Right lobe of liver (tissue), 4 donors: ENCODE results near the gene DET1.

ENCODE experiments used
- CTCF ChIP-seq, 4 donors: fragments of 200-600 bp in 3 of 4; fragments of 450-650 bp in 1 of 4; IDR thresholded peaks; one replicate each; pipeline versions ENCODE4 v1.5.1 to v1.8.0; 2016 to 2022; ENCODE audit warnings: antibody characterized with exemption in 4 of 4, mild to moderate bottlenecking in 2 of 4
- POLR2A ChIP-seq: fragments of 450-650 bp; IDR thresholded peaks from one replicate; pipeline ENCODE4 v1.6.1; 2017; ENCODE audit warnings: antibody characterized with exemption, mild to moderate bottlenecking
- donor health status: DM: no; HTN: no; CAD: no.
- donor health status: DM: no; HTN: no; CAD: no.
- donor health status: DM: no; HTN: yes; CAD: no.

GRCh38 chr15:88477904-88478303, 68.6 kb downstream of the DET1 start:
- TF ChIP-seq POLR2A (no peak), CTCF (IDR thresholded peaks at IDR 0.05) (no peak)
